ENCODE measurements around the gene LZTR1.

GRCh38 chr22:20985720-20986119 is 3.6 kb downstream of the LZTR1 start:
- TF ChIP-seq, protein P1, sequence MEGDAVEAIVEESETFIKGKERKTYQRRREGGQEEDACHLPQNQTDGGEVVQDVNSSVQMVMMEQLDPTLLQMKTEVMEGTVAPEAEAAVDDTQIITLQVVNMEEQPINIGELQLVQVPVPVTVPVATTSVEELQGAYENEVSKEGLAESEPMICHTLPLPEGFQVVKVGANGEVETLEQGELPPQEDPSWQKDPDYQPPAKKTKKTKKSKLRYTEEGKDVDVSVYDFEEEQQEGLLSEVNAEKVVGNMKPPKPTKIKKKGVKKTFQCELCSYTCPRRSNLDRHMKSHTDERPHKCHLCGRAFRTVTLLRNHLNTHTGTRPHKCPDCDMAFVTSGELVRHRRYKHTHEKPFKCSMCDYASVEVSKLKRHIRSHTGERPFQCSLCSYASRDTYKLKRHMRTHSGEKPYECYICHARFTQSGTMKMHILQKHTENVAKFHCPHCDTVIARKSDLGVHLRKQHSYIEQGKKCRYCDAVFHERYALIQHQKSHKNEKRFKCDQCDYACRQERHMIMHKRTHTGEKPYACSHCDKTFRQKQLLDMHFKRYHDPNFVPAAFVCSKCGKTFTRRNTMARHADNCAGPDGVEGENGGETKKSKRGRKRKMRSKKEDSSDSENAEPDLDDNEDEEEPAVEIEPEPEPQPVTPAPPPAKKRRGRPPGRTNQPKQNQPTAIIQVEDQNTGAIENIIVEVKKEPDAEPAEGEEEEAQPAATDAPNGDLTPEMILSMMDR (IDR thresholded peaks at IDR 0.05) = no peak
- no peak for TF ChIP-seq POLR2A (IDR thresholded peaks at IDR 0.05)

All from heart left ventricle (tissue), 13 donors.